Natural killer cell treated with Interleukin-12 subunit alpha and Interleukin-12 subunit beta and Interleukin-15 and Interleukin-18, amount 100 ng/mL, for 72 hours (primary cell): Measurements from ENCODE around the gene DDX49. TPM values are rescaled to one million over a fixed set of nuclear protein-coding genes. Genes with fewer than 3 reads are reported as not detected.

ENCODE experiments used
- ATAC-seq, 2 donors: fragments of 150-1000 bp; cut with Tn5 transposase in 1 of 2; sonication (Bioruptor Pico), chemical (Tn5 transposase) in 1 of 2; 2 replicates each; pipeline ENCODE4 v1.10.0; 2021
- DNase-seq: peaks from one replicate; pipeline ENCODE4 v3.0.0; 2022; ENCODE audit warnings: low spot score
- H3K27ac Mint-ChIP-seq, 2 donors: 1 replicate in 1 of 2; 2 replicates in 1 of 2; pipeline ENCODE4 v1.8.0; 2022; ENCODE audit warnings: mixed read lengths in 2 of 2, mild to moderate bottlenecking in 1 of 2, moderate library complexity in 1 of 2
- H3K27me3 Mint-ChIP-seq, 2 donors: 1 replicate in 1 of 2; 2 replicates in 1 of 2; pipeline ENCODE4 v1.8.0; 2022; ENCODE audit warnings: mixed read lengths in 2 of 2
- H3K36me3 Mint-ChIP-seq: one replicate; pipeline ENCODE4 v1.8.0; 2022; ENCODE audit warnings: mixed read lengths
- H3K4me1 Mint-ChIP-seq, 2 donors: 1 replicate in 1 of 2; 2 replicates in 1 of 2; pipeline ENCODE4 v1.8.0; 2022; ENCODE audit warnings: low read depth in 2 of 2, mixed read lengths in 2 of 2, mild to moderate bottlenecking in 1 of 2
- H3K4me3 Mint-ChIP-seq: one replicate; pipeline ENCODE4 v1.8.0; 2022; ENCODE audit warnings: mixed read lengths
- H3K9me3 Mint-ChIP-seq: 2 replicates; pipeline ENCODE4 v1.8.0; 2022; ENCODE audit warnings: mixed read lengths
- total RNA-seq, 2 donors: library from RNA; stranded (reverse); gene quantifications; one replicate each; pipeline ENCODE4 v1.2.3, GENCODE V29; 2022

The DDX49 gene
- total RNA-seq, 2 donors from 2014 or later: 72.7 to 119 TPM

GRCh38 chr19:18932216-18932841, 12.8 kb downstream of the DDX49 start:
- Mint-ChIP-seq H3K36me3 (no peaks in the 10 kb centered on the region), H3K27me3 (peaks cover 0 to 6% of the 10 kb centered on the region in 2 donors), H3K4me1 (peaks cover 0 to 3% of the 10 kb centered on the region in 2 donors), H3K4me3 (peak overlapping the region; percentile 52), H3K9me3 (no peaks in the 10 kb centered on the region), H3K27ac (no peak overlapping the region)
- DNase-seq: peak; percentile 84
- ATAC-seq: peak; percentile 90 to 95

GRCh38 chr19:18933297-18933696, 13.8 kb downstream of the DDX49 start:
- H3K4me1 Mint-ChIP-seq: peaks cover 0 to 3% of the 10 kb centered on the region in 2 donors
- no peak for ATAC-seq

GRCh38 chr19:18939163-18939562, 19.6 kb downstream of the DDX49 start:
- H3K27me3 Mint-ChIP-seq: peaks cover 21 to 28% of the 10 kb centered on the region in 2 donors
- no peak for ATAC-seq
- H3K27ac Mint-ChIP-seq: no peak overlapping the region
- H3K36me3 Mint-ChIP-seq: no peaks in the 10 kb centered on the region
- no peaks in the 10 kb centered on the region for H3K9me3 Mint-ChIP-seq
- H3K4me1 Mint-ChIP-seq: peaks cover 0 to 7% of the 10 kb centered on the region in 2 donors
- H3K4me3 Mint-ChIP-seq: peak overlapping the region; percentile 61
- no peak for DNase-seq

More at GRCh38 chr19:18933297-18933696, 13.8 kb downstream of the DDX49 start:
- no peak for DNase-seq
- peaks cover 0 to 6% of the 10 kb centered on the region in 2 donors for H3K27me3 Mint-ChIP-seq
- no peak overlapping the region for H3K27ac Mint-ChIP-seq
- H3K9me3 Mint-ChIP-seq: no peaks in the 10 kb centered on the region
- H3K4me3 Mint-ChIP-seq: peak overlapping the region; percentile 39
- H3K36me3 Mint-ChIP-seq: no peaks in the 10 kb centered on the region

GRCh38 chr19:18939922-18940768, 20.6 kb downstream of the DDX49 start:
- Mint-ChIP-seq H3K4me1 (peaks cover 0 to 7% of the 10 kb centered on the region in 2 donors), H3K27me3 (peaks cover 21 to 26% of the 10 kb centered on the region in 2 donors), H3K36me3 (no peaks in the 10 kb centered on the region), H3K9me3 (no peaks in the 10 kb centered on the region), H3K4me3 (peak overlapping the region; percentile 61), H3K27ac (no peak overlapping the region)
- no peak for DNase-seq
- ATAC-seq: peak in 1 of 2 donors; percentile 14

- Mint-ChIP-seq H3K36me3 (no peaks in the 10 kb centered on the region), H3K27ac (peak within 1 kb of the TSS in 1 of 2 donors; percentile 26), H3K4me3 (peak within 1 kb of the TSS; percentile 42)
These were observed 21.5 kb downstream of the DDX49 start, which contains the start of gene HOMER3 for GRCh38 chr19:18940769-18941627. Gene HOMER3, minus strand, starts transcription at chr19:18941217. Its CDS starts 2,235 bp downstream, at chr19:18938982.

GRCh38 chr19:18941628-18942354, 22.3 kb downstream of the DDX49 start:
- H3K4me3 Mint-ChIP-seq: peak overlapping the region; percentile 39
- H3K4me1 Mint-ChIP-seq: peaks cover 0 to 7% of the 10 kb centered on the region in 2 donors
- no peaks in the 10 kb centered on the region for H3K9me3 Mint-ChIP-seq
- ATAC-seq (no peak), DNase-seq (no peak)
- peaks cover 29 to 31% of the 10 kb centered on the region in 2 donors for H3K27me3 Mint-ChIP-seq
- no peaks in the 10 kb centered on the region for H3K36me3 Mint-ChIP-seq
- H3K27ac Mint-ChIP-seq: peak overlapping the region in 1 of 2 donors; percentile 26

More at GRCh38 chr19:18940769-18941627, 21.5 kb downstream of the DDX49 start, which contains the start of gene HOMER3:
- Mint-ChIP-seq H3K4me1 (peaks cover 0 to 7% of the 10 kb centered on the region in 2 donors), H3K27me3 (peaks cover 21 to 26% of the 10 kb centered on the region in 2 donors), H3K9me3 (no peaks in the 10 kb centered on the region)
- ATAC-seq (peak; percentile 83 to 86), DNase-seq (peak; percentile 74)

- Mint-ChIP-seq H3K27me3 (peaks cover 29 to 31% of the 10 kb centered on the region in 2 donors), H3K9me3 (no peaks in the 10 kb centered on the region), H3K4me3 (peak overlapping the region; percentile 39), H3K27ac (peak overlapping the region in 1 of 2 donors; percentile 26), H3K36me3 (no peaks in the 10 kb centered on the region), H3K4me1 (peaks cover 0 to 7% of the 10 kb centered on the region in 2 donors)
- DNase-seq (no peak), ATAC-seq (no peak)
These were observed 23.2 kb downstream of the DDX49 start for GRCh38 chr19:18942692-18943091.

- no peak overlapping the region for H3K27ac Mint-ChIP-seq
- H3K36me3 Mint-ChIP-seq: no peaks in the 10 kb centered on the region
- no peaks in the 10 kb centered on the region for H3K9me3 Mint-ChIP-seq
- no peak for ATAC-seq
- H3K4me1 Mint-ChIP-seq: peaks cover 0 to 7% of the 10 kb centered on the region in 2 donors
- H3K4me3 Mint-ChIP-seq: no peak overlapping the region
- peaks cover 29 to 31% of the 10 kb centered on the region in 2 donors for H3K27me3 Mint-ChIP-seq
- DNase-seq: no peak
These were observed 23.9 kb downstream of the DDX49 start for GRCh38 chr19:18943465-18943864.

GRCh38 chr19:18945297-18945696, 25.8 kb downstream of the DDX49 start:
- peaks cover 0 to 6% of the 10 kb centered on the region in 2 donors for H3K4me1 Mint-ChIP-seq
- DNase-seq: no peak
- H3K36me3 Mint-ChIP-seq: no peaks in the 10 kb centered on the region
- no peaks in the 10 kb centered on the region for H3K9me3 Mint-ChIP-seq
- no peak overlapping the region for H3K27ac Mint-ChIP-seq
- H3K4me3 Mint-ChIP-seq: no peak overlapping the region
- H3K27me3 Mint-ChIP-seq: peaks cover 16 to 22% of the 10 kb centered on the region in 2 donors
- ATAC-seq: no peak

- H3K27me3 Mint-ChIP-seq: peaks cover 16 to 20% of the 10 kb centered on the region in 2 donors
- no peak for ATAC-seq
- H3K36me3 Mint-ChIP-seq: no peaks in the 10 kb centered on the region
- no peaks in the 10 kb centered on the region for H3K9me3 Mint-ChIP-seq
- peaks cover 0 to 5% of the 10 kb centered on the region in 2 donors for H3K4me1 Mint-ChIP-seq
- no peak overlapping the region for H3K27ac Mint-ChIP-seq
- no peak for DNase-seq
- no peak overlapping the region for H3K4me3 Mint-ChIP-seq
These were observed 26.8 kb downstream of the DDX49 start for GRCh38 chr19:18946335-18946734.

GRCh38 chr19:18946918-18947317, 27.4 kb downstream of the DDX49 start:
- H3K4me3 Mint-ChIP-seq: no peak overlapping the region
- peaks cover 0 to 2% of the 10 kb centered on the region in 2 donors for H3K4me1 Mint-ChIP-seq
- ATAC-seq (no peak), DNase-seq (no peak)
- peaks cover 18 to 22% of the 10 kb centered on the region in 2 donors for H3K27me3 Mint-ChIP-seq
- no peaks in the 10 kb centered on the region for H3K9me3 Mint-ChIP-seq
- H3K27ac Mint-ChIP-seq: no peak overlapping the region
- H3K36me3 Mint-ChIP-seq: no peaks in the 10 kb centered on the region

GRCh38 chr19:18948075-18948975, 28.8 kb downstream of the DDX49 start:
- H3K36me3 Mint-ChIP-seq: no peaks in the 10 kb centered on the region
- ATAC-seq (peak in 1 of 2 donors; percentile 12), DNase-seq (no peak)
- no peak overlapping the region for H3K4me3 Mint-ChIP-seq
- no peak overlapping the region for H3K27ac Mint-ChIP-seq
- H3K9me3 Mint-ChIP-seq: no peaks in the 10 kb centered on the region
- H3K27me3 Mint-ChIP-seq: peaks cover 11 to 14% of the 10 kb centered on the region in 2 donors
- peaks cover 0 to 2% of the 10 kb centered on the region in 2 donors for H3K4me1 Mint-ChIP-seq
